HEK293 (cell line): ENCODE data around the gene CCND3.
A peak's percentile ranks its signal among the peaks of the same experiment; 100 is the strongest.

Experiments
- CTCF ChIA-PET: fragments of 350-600 bp; formaldehyde crosslinking; extraction: SDS; loops from one replicate; lab custom pipeline; 2021; ENCODE audit warnings: antibody characterized with exemption; lab: Yijun Ruan, JAX
- POLR2A ChIA-PET: fragments of 300-600 bp; formaldehyde crosslinking; extraction: SDS; loops from one replicate; lab custom pipeline; 2020; ENCODE audit warnings: antibody characterized with exemption, inconsistent platforms; lab: Yijun Ruan, JAX
- H3K27ac ChIP-seq: fragments of 200-500 bp; sonication (Bioruptor generic); 2 replicates; pipeline ENCODE4 v1.5.1; 2014; ENCODE audit warnings: low read depth, low read length, control low read depth, inconsistent platforms; ENCODE audit errors: extremely low read depth
- H3K36me3 ChIP-seq, 2 experiments: fragments of 200-500 bp in 1 of 2; sonication (Bioruptor generic) in 1 of 2; 1 replicate in 1 of 2; 2 replicates in 1 of 2; pipeline ENCODE4 v1.5.1; 2014 to 2017; ENCODE audit warnings: inconsistent platforms in 2 of 2, low read length in 2 of 2; ENCODE audit not compliant: control insufficient read depth in 2 of 2, insufficient read depth in 1 of 2
- H3K4me1 ChIP-seq: fragments of 200-500 bp; sonication (Bioruptor generic); 2 replicates; pipeline ENCODE4 v1.5.1; 2014; ENCODE audit warnings: mild to moderate bottlenecking, low read length, inconsistent platforms; ENCODE audit not compliant: control insufficient read depth, insufficient read depth
- H3K4me3 ChIP-seq: 2 replicates; pipeline ENCODE4 v1.5.1; 2011; ENCODE audit warnings: low read depth, mild to moderate bottlenecking, control low read depth, low read length, moderate library complexity
- H3K9me3 ChIP-seq: fragments of 200-500 bp; sonication (Bioruptor generic); 2 replicates; pipeline ENCODE4 v1.5.1; 2014; ENCODE audit warnings: low read depth, low read length, inconsistent platforms; ENCODE audit not compliant: control insufficient read depth, insufficient read depth
- BCL11A ChIP-seq: fragments of 450-650 bp; formaldehyde crosslinking; IDR thresholded peaks from 2 replicates; pipeline ENCODE4 v1.5.1; 2016; ENCODE audit warnings: low read depth, missing biosample characterization, missing genetic modification characterization
- SCRT1 ChIP-seq: fragments of 450-650 bp; formaldehyde crosslinking; IDR thresholded peaks from 2 replicates; pipeline ENCODE4 v1.5.1; 2016; ENCODE audit warnings: missing biosample characterization, missing genetic modification characterization, borderline replicate concordance
- SCRT2 ChIP-seq: fragments of 450-650 bp; formaldehyde crosslinking; IDR thresholded peaks from 2 replicates; pipeline ENCODE4 v1.5.1; 2016; ENCODE audit warnings: missing biosample characterization, missing genetic modification characterization
- SP3 ChIP-seq: fragments of 450-650 bp; formaldehyde crosslinking; IDR thresholded peaks from 2 replicates; pipeline ENCODE4 v1.5.1; 2016; ENCODE audit warnings: missing biosample characterization, missing genetic modification characterization
- TRIM28 ChIP-seq: IDR thresholded peaks from 2 replicates; pipeline ENCODE4 v1.6.1; 2011; ENCODE audit warnings: low read length, control low read depth, borderline replicate concordance
- WT1 ChIP-seq: fragments of 450-650 bp; formaldehyde crosslinking; IDR thresholded peaks from 2 replicates; pipeline ENCODE4 v1.5.1; 2016; ENCODE audit warnings: missing biosample characterization, missing genetic modification characterization
- ZBTB10 ChIP-seq: fragments of 450-650 bp; formaldehyde crosslinking; IDR thresholded peaks from 2 replicates; pipeline ENCODE4 v1.5.1; 2016; ENCODE audit warnings: missing biosample characterization, missing genetic modification characterization
- ZBTB11 ChIP-seq: fragments of 450-650 bp; formaldehyde crosslinking; conservative IDR thresholded peaks from 2 replicates; pipeline ENCODE4 v1.5.1; 2016; ENCODE audit warnings: low read depth, missing biosample characterization, missing genetic modification characterization
- ZBTB26 ChIP-seq: fragments of 450-650 bp; formaldehyde crosslinking; optimal IDR thresholded peaks from 2 replicates; pipeline ENCODE3; 2016; ENCODE audit warnings: missing biosample characterization, mild to moderate bottlenecking, missing genetic modification characterization
- ZNF140 ChIP-seq: fragments of 450-650 bp; formaldehyde crosslinking; IDR thresholded peaks from 2 replicates; pipeline ENCODE4 v1.5.1; 2016; ENCODE audit warnings: missing biosample characterization, missing genetic modification characterization
- ZNF19 ChIP-seq: fragments of 450-650 bp; formaldehyde crosslinking; IDR thresholded peaks from 2 replicates; pipeline ENCODE4; 2016; ENCODE audit warnings: missing biosample characterization, missing genetic modification characterization, low read depth
- ZNF223 ChIP-seq: fragments of 450-650 bp; formaldehyde crosslinking; IDR thresholded peaks from 2 replicates; pipeline ENCODE4 v1.5.1; 2016; ENCODE audit warnings: missing biosample characterization, missing genetic modification characterization
- ZNF266 ChIP-seq: fragments of 450-650 bp; formaldehyde crosslinking; IDR thresholded peaks from 2 replicates; pipeline ENCODE4 v1.5.1; 2016; ENCODE audit warnings: missing biosample characterization, missing genetic modification characterization, low read depth
- ZNF302 ChIP-seq: fragments of 450-650 bp; formaldehyde crosslinking; IDR thresholded peaks from 2 replicates; pipeline ENCODE4 v1.5.1; 2016; ENCODE audit warnings: missing biosample characterization, missing genetic modification characterization, low read depth
- ZNF398 ChIP-seq: fragments of 450-650 bp; formaldehyde crosslinking; IDR thresholded peaks from 2 replicates; pipeline ENCODE4 v1.5.1; 2017; ENCODE audit warnings: missing biosample characterization, missing genetic modification characterization
- ZNF426 ChIP-seq: fragments of 450-650 bp; formaldehyde crosslinking; IDR thresholded peaks from 2 replicates; pipeline ENCODE4 v1.5.1; 2017; ENCODE audit warnings: missing biosample characterization, missing genetic modification characterization, mild to moderate bottlenecking, inconsistent platforms, moderate library complexity
- ZNF48 ChIP-seq: fragments of 450-650 bp; formaldehyde crosslinking; IDR thresholded peaks from 2 replicates; pipeline ENCODE4 v1.5.1; 2016; ENCODE audit warnings: missing biosample characterization, missing genetic modification characterization
- ZNF514 ChIP-seq: fragments of 450-650 bp; formaldehyde crosslinking; IDR thresholded peaks from 2 replicates; pipeline ENCODE4 v1.5.1; 2016; ENCODE audit warnings: missing biosample characterization, missing genetic modification characterization
- ZNF548 ChIP-seq: fragments of 450-650 bp; formaldehyde crosslinking; IDR thresholded peaks from 2 replicates; pipeline ENCODE4 v1.5.1; 2016; ENCODE audit warnings: missing biosample characterization, missing genetic modification characterization
- ZNF585B ChIP-seq: fragments of 450-650 bp; formaldehyde crosslinking; IDR thresholded peaks from 2 replicates; pipeline ENCODE4 v1.5.1; 2016; ENCODE audit warnings: missing biosample characterization, missing genetic modification characterization
- ZNF629 ChIP-seq: fragments of 450-650 bp; formaldehyde crosslinking; IDR thresholded peaks from 2 replicates; pipeline ENCODE4 v1.5.1; 2017; ENCODE audit warnings: missing biosample characterization, missing genetic modification characterization
- ZNF645 ChIP-seq: fragments of 450-650 bp; formaldehyde crosslinking; IDR thresholded peaks from 2 replicates; pipeline ENCODE4; 2016; ENCODE audit warnings: missing biosample characterization, missing genetic modification characterization
- ZNF843 ChIP-seq: fragments of 450-650 bp; formaldehyde crosslinking; IDR thresholded peaks from 2 replicates; pipeline ENCODE4 v1.5.1; 2016; ENCODE audit warnings: missing biosample characterization, missing genetic modification characterization

The CCND3 gene

GRCh38 chr6:41922154-41922553 lies 19.5 kb downstream of the CCND3 start:
- H3K36me3 ChIP-seq, result peaks cover 31 to 43% of the 10 kb centered on the region in 2 experiments; a peak in 2 of 3 replicates
- no peaks in the 10 kb centered on the region for H3K9me3 ChIP-seq
- peak overlapping the region; percentile 88 for H3K4me3 ChIP-seq
- TF ChIP-seq TRIM28, result no peak
- peak overlapping the region; percentile 80; the same call in 1 of the 2 replicates for H3K27ac ChIP-seq
- H3K4me1 ChIP-seq, result peaks cover 9% of the 10 kb centered on the region
- POLR2A ChIA-PET, result interaction anchor here (1.2 to 2.5 kb wide), 5 partner anchors 14 to 1062 kb away, joined by 3 to 34 read pairs (median 5); partner anchors contain the start of genes PPP2R5D and TOMM6
- CTCF ChIA-PET, result interaction anchor here (0.6 to 11.2 kb wide), 16 partner anchors 8 to 880 kb away, joined by 3 to 160 read pairs (median 12); partner anchors contain the start of genes CCND3, TAF8, TOMM6 and TSPO2

- Histone ChIP-seq H3K27ac (peak overlapping the region; percentile 80; the same call in 1 of the 2 replicates), H3K4me1 (peaks cover 9% of the 10 kb centered on the region), H3K36me3 (peaks cover 26 to 41% of the 10 kb centered on the region in 2 experiments; a peak in 2 of 3 replicates), H3K9me3 (no peaks in the 10 kb centered on the region), H3K4me3 (peak overlapping the region; percentile 88)
- ChIA-PET CTCF (interaction anchor here (0.6 to 11.2 kb wide), 43 partner anchors 9 to 1237 kb away, joined by 3 to 160 read pairs (median 5); partner anchors contain the start of genes CCND3, TAF8, TFEB and TOMM6), POLR2A (interaction anchor here (0.9 to 2.5 kb wide), 21 partner anchors 9 to 1063 kb away, joined by 3 to 34 read pairs (median 5); partner anchors contain the start of genes CCND3, PPP2R5D, RPL7L1 and TAF8)
- TF ChIP-seq ZNF514 (no peak), ZNF223 (no peak), ZNF548 (no peak), ZNF19 (tag by site-specific recombination) (no peak), WT1 (tag by site-specific recombination) (no peak), ZNF585B (tag by site-specific recombination) (no peak), BCL11A (no peak), SP3 (tag by site-specific recombination) (no peak), SCRT1 (tag by site-specific recombination) (no peak), ZNF629 (tag by site-specific recombination) (no peak), ZBTB26 (tag by site-specific recombination) (peak; percentile 46), ZNF843 (tag by site-specific recombination) (no peak), ZNF48 (tag by site-specific recombination) (no peak), ZNF426 (tag by site-specific recombination) (0 out of 2 replicates have a peak, but pooled peaks have one; percentile 4), ZNF398 (tag by site-specific recombination) (no peak), ZNF302 (tag by site-specific recombination) (no peak), ZBTB10 (tag by site-specific recombination) (no peak), SCRT2 (peak; percentile 95), ZNF140 (no peak), ZNF645 (no peak), ZBTB11 (tag by site-specific recombination) (0 out of 2 replicates have a peak, but pooled peaks have one; percentile 15), ZNF266 (tag by site-specific recombination) (0 out of 2 replicates have a peak, but pooled peaks have one; percentile 21)
Measured at GRCh38 chr6:41921712-41921998, 20.0 kb downstream of the CCND3 start.
